ENCODE measurements around the gene CUEDC2.

CUEDC2 gene

DNA sequence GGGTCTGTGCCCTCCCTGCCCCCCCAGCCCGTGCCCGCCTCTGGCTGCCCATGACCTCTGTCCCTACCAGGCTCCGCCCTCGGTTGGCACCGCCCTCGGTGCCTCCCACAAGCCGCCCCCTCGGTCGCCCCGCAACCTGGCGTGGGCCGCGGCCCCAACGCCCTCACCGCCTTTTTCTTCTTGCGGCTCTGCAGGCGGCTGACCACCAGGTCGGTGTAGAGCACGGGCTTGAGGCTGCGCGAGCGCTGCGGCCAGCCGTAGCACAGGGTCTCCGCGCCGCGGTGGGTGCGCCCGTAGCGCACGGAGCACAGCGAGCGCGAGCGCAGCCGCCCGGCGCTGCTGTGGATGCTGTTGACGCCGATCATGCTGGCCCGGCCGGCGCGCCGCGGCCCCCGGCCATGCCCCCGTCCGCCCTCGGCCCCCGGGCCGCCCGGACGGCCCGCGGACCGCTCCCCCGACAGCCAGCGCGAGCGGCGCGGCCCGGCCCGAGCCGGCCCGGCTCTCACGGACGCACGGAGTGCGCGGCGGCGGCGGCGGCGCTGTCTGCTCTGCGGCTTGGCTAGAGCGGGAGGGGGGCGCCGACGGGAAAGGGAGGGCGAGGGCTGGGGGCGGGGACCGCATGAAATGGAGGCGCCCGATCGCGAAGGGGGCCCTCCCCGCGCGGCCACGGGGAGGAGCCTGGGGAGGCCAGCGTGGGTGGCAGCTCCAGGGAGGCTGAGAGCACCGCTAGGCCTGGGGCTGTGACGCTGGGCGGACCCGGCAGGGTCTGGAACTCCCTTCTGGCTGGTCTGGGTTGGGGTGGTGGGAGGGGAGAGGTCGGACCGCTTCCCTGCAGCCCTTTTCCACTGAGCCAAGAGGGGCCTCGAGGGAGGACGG lies 23.4 kb downstream of the CUEDC2 start:
- peak; percentile 20 for DNase-seq

DNA sequence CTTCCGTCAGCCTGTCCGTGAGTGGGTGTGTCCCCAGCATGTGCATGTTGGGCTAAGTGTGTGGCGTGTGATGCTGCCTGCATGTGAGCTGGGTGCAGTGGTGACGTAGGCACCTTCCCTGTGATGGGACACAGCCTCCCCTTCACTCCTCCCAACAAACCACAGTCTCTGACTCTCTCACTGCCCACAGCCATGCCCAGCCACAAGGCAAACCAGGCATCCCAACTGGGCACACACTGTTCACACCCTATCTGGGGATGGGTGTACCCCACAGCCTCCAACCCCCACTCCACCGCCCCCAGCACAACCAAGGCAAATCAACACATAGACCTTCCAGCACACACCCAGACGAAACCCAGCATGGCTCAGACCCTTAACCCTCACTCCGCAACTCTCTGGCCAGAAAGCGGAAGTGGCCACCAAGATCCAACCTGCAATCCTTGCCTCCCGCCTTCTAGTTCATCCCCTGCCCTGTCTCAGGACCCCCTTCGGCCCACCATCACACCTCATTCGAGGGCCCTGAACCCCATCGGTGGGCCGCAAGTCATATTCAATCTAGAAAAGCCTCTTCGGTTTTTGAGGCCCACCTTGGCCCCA lies 24.1 kb downstream of the CUEDC2 start:
- DNase-seq: no peak

DNA sequence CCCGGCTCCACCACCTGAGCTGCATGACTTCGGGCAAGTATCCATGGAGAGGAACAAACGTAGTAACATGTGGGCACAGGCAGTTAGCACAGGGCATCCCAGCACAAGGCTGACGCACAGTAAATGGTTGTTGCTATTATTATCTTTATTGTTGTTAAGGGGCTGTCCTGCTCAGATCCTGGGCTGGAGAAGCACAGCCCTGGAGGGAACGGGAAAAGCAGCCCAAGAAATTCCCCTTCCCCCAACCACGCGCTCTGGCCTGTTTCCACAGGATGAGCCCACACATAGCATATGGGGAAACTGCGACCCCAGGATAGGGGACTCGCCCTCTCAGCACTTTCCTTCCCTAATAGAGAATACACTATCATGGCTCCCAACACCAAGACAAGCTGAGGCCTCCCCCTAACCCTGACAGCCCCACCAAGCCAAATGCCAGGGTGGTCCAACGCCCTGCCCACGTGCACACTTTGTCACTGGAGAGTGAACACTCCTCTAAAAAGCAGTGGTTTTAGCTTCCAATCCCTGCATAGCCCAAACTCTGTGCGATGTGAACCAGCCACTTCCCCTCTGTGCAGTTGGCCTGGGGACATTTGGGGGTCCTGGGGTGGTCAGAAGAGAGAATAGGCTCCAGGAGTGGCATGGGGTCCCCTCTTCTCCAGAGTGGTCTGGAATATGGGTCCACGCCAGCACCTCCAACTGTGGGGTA lies 24.8 kb downstream of the CUEDC2 start:
- DNase-seq: no peak

DNA sequence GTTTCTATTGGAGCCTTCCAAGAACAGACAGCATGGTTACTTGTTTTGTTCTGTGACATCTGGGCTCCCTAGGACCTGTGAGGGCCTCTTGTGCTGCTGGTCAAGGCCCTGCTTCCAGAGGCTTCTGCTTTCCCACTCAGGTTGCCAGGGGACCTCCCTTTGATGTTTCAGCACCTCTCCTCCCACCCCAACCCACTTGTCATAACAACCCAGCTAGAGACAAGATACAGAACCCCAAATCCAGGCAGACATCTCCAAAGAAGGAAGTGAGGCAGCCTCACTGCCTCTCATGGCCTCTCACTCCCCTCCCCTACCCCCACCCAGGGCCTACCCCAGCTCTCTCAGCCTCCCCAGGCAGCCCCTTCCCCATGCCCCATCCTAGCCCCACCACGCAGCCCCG lies 25.6 kb downstream of the CUEDC2 start:
- DNase-seq: no peak

GRCh38 chr10:102405632-102406031 lies 26.7 kb downstream of the CUEDC2 start:
- no peak for DNase-seq

- DNase-seq: no peak
Observed at GRCh38 chr10:102405108-102405571, 27.2 kb downstream of the CUEDC2 start.

DNA sequence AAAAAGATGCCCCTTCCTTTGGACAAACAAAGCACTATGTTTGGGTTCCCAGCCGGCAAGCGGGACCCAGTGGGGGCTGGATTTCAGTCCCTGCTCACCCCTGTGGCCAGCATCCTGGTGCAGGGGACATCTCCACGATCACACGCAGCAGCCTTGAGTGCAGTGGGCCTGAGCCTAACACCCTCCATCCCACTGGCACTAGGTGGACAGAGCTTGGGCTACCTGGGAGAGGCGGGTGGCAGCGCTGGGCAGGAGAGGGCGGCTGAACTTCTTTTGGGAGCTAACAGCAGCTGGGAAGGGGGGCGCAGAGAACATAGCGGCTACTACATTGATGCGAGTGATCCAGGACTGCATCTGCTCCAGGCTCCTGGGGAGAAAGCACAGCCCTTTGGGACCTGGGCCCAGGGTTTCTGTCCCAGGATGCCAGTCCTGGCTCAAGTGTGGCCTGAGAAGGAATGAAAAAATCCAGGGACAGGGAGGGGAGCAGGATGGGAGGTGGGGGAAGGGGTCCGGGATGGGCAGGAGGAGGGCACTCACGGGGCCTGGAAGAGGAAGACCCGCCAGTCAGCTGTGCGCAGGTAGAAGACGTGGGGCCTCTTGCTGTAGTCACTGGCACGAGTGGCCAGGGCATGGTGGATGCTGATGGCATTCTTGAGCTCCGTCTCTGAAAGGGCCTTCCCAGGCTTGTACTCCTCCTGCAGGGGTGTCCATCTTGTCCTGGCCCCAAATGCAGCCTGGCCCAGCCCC lies 27.8 kb downstream of the CUEDC2 start:
- no peak for DNase-seq

DNA sequence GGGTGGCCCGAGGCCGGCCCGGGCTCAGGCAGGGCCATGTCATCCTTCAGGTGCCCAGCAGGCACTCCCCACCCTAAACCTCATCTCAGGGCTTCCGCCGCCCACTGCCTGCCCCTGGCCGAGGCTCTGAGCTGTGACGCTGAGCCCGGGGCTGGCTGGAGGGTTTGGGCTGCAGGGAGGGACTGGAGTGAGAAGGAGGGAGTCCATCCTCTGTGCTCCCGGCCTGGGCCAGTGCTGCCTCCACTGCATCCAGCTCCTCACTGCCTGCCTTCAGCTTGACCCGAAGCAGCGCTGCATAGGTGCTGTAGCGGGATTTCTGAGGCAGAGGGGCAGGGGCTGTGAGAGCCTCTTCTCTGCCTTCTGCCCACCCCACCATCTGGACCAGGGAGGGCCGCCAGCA lies 29.3 kb downstream of the CUEDC2 start:
- no peak for DNase-seq

DNA sequence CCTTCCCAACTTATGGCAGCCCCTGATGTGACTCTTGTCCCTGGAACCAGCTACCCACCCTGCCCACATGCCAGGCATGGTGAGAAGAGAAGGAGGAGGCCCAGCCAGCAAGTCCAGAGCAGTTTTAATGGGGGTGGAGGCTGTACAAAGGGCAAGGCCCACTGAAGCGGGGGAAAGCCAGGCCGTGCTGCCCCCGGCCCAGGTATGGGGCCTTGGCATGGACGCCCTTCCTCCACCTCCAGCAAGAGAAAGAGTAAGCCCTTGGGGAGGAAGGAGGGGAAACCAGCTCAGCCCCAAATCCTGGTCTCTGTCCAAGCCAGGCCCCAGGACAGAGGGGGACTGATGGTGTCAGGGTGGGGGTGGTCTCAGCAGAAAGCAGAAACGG lies 29.9 kb downstream of the CUEDC2 start:
- no peak for DNase-seq

DNA sequence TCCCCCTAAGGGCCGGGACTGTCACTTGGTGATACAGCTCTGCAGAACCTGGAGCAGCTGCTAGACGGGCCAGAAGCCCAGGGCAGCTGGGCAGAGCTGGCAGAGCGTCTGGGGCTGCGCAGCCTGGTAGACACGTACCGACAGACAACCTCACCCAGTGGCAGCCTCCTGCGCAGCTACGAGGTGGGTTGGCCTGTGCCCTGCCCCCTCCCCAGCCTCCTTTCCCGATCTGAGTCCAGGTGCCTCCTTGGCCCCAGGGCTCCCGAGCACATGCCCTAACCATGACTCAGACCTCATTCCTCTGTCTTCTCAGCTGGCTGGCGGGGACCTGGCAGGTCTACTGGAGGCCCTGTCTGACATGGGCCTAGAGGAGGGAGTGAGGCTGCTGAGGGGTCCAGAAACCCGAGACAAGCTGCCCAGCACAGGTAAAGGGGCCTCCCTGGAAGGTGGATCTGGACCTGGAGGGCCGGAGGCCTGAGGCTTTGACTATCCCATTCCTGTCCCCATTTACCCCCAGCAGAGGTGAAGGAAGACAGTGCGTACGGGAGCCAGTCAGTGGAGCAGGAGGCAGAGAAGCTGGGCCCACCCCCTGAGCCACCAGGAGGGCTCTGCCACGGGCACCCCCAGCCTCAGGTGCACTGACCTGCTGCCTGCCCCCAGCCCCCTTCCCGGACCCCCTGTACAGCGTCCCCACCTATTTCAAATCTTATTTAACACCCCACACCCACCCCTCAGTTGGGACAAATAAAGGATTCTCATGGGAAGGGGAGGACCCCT lies 30.5 kb downstream of the CUEDC2 start:
- no peak for DNase-seq

- DNase-seq: no peak
Observed at GRCh38 chr10:102401342-102401654, 31.1 kb downstream of the CUEDC2 start.

GRCh38 chr10:102400598-102401341 lies 31.6 kb downstream of the CUEDC2 start:
- no peak for DNase-seq

- peak; percentile 47 for DNase-seq
Observed at GRCh38 chr10:102400076-102400475, 32.3 kb downstream of the CUEDC2 start.

DNA sequence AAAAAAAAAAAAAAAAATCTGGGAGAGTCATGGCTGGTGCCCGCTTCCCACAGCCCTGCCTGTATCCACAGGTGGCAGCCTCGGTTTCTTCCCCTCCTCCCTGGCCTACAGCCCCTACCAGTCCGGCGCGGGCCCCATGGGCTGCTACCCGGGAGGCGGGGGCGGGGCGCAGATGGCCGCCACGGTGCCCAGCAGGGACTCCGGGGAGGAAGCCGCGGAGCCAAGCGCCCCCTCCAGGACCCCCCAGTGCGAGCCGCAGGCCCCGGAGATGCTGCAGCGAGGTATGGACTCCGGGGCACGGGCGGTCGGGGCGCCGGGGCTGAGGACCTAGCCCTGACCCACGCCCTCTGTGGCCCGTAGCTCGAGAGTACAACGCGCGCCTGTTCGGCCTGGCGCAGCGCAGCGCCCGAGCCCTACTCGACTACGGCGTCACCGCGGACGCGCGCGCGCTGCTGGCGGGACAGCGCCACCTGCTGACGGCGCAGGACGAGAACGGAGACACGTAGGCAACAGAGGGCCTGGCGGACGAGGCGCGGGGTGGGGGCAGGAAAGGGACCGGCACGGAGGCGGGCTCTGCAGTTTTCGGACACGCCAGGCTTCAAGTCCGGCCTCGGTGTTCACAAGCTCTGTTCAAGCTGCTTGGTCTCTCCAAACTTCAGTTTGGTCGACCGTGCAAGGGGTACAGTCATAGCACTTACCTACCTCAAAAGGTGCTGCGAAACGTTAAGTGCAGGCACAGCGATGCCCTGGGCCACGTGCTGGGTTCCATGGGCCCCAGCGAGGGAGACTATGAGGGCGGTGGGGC lies 33.0 kb downstream of the CUEDC2 start:
- DNase-seq: peak; percentile 86

DNA sequence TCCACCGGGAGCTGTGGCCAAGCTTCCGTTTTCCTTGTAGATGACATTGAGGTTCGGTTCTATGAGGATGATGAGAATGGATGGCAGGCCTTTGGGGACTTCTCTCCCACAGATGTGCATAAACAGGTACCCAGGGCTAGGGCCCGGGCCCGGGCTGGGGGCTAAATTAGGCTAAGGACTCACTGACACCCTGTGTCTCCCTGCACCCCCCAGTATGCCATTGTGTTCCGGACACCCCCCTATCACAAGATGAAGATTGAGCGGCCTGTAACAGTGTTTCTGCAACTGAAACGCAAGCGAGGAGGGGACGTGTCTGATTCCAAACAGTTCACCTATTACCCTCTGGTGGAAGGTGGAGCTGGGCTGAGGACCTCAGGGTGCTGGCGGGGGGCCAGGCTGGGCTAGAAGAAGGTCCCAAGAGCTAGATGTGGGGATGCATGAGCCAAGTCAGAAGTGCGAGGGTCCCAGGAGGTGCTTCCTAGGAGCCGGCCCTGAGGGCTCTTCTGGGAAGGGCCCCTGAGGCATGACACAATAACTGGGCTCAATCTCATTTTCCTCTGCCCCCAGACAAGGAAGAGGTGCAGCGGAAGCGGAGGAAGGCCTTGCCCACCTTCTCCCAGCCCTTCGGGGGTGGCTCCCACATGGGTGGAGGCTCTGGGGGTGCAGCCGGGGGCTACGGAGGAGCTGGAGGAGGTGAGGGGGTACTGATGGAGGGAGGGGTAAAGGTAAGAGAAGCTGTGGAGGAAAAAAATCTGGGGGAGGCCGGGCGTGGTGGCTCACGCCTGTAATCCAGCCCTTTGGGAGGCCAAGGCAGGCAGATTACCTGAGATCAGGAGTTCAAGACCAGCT lies 34.0 kb downstream of the CUEDC2 start:
- DNase-seq: no peak

- DNase-seq: no peak
Observed at GRCh38 chr10:102397222-102398171, 34.9 kb downstream of the CUEDC2 start.

- no peak for DNase-seq
Observed at GRCh38 chr10:102396730-102397151, 35.6 kb downstream of the CUEDC2 start.

GRCh38 chr10:102396317-102396650 lies 36.1 kb downstream of the CUEDC2 start:
- no peak for DNase-seq
